ENCODE results near the gene KRT6B. TPM values are rescaled to one million over a fixed set of nuclear protein-coding genes. Genes with fewer than 3 reads are reported as not detected.

KRT6B gene
- total RNA-seq, 2 experiments from 2014 or later = not detected

DNA sequence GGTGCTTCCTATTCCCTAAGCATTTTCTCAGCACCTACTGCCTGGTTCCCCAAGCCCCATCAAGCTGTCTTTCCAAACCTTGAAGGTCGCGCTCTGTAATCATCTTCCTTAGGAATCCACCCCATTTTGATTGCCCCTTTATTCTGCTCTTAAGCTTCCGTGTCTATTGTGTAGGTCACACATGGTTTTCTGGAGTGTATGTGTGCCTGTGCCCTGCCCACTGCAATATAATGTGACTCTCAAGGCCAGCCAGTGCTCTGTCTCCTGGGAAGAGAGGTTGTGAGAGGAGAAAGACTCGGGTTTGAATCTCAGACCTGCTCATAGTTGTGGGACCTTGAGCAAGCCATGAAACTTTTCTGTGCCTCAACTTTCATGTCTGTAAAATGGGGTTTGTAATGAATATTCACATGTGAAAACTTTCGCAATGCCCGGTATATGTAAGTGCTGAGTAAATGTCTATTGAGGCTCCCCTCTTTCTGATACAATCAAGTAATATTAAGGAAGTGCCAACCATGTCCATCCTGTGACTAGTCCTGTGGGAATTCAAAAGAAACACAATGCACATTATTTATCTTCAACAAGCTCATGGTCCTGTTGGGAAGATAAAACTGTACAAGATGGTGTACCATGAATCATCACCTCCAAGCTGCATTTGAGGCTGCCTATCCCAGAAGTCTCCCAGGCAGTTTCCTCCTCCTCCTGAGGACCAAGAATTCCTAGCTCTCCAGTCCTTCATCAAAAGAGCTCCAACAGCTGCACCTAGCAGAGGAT is 17.0 kb downstream of the KRT6B start:
- H3K27ac Mint-ChIP-seq = no peak overlapping the region
- DNase-seq = no peak
- H3K4me3 Mint-ChIP-seq = no peak overlapping the region
- no peaks in the 10 kb centered on the region for H3K36me3 Mint-ChIP-seq
- peaks cover 22% of the 10 kb centered on the region for H3K27me3 Mint-ChIP-seq
- H3K4me1 Mint-ChIP-seq = no peaks in the 10 kb centered on the region
- H3K9me3 Mint-ChIP-seq = no peaks in the 10 kb centered on the region

DNA sequence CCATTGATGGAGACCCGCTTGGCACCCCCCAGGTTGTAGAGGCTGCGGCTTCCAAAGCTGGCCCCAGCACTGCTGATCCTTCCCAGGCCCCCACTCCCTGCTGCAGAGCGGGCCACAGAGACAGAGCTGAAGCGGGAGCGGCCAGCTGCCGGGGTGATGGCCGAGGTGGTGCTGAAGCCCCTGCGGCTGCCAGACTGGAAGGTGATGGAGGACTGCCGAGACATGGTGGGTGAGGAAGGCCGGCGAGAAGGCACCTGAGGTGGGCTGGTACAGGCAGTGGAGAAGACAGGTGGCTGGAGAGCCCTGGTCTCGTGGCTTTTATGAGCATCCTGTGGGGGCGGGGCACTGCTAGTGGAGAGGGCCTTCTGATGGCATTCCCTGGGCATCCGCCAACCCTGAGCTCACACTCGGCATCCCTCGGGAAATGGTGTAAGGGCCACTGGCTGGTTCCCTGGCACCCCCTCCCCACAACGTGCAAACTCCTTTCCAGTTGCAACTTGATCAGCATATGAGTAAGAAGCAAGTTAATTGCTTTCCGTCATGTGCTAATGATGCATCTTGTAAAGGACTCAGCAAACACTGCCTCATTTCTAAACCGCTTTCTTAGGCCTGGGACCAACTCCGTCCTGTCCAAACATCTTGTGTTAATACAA is 17.7 kb downstream of the KRT6B start, which contains the start of gene KRT75:
KRT75 (minus strand) TSS at position 291 of the 653 bp plus-strand sequence; CDS start at position 224, 67 bp downstream.
- Mint-ChIP-seq H3K4me3 (no peak within 1 kb of the TSS), H3K27ac (no peak within 1 kb of the TSS)

DNA sequence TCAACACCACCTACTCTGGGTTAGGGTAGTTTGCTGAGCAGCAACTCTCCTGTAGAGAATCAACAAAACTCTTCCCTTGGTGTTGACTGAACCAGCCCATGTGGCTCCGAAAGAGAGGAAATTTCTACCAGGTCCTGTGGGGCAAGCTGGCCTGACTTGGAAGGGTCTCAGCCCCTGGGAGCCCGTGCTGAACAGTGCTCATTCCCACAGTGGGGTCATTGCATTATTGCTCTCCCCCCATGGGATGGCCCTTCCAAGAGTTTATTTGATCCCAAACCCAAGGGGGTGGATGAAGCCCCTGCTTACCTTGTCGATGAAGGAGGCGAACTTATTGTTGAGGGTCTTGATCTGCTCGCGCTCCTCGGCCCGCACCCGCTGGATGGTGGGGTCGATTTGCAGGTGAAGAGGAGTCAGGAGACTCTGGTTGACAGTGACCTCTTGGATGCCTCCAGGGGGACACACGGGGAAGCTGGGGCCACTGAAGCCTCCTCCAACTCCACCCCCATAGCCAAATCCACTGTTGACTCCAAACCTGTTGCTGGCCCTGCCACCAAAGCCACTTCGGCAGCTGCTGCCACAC is 18.4 kb downstream of the KRT6B start:
- DNase-seq = no peak
- Mint-ChIP-seq H3K9me3 (no peaks in the 10 kb centered on the region), H3K27ac (no peak overlapping the region), H3K27me3 (peaks cover 23% of the 10 kb centered on the region), H3K36me3 (no peaks in the 10 kb centered on the region), H3K4me3 (no peak overlapping the region), H3K4me1 (no peaks in the 10 kb centered on the region)

More for the DNA sequence above, 17.7 kb downstream of the KRT6B start, which contains the start of gene KRT75:
- Mint-ChIP-seq H3K27me3 (peaks cover 23% of the 10 kb centered on the region), H3K4me1 (no peaks in the 10 kb centered on the region), H3K36me3 (no peaks in the 10 kb centered on the region), H3K9me3 (no peaks in the 10 kb centered on the region)
- no peak for DNase-seq

GRCh38 chr12:52432559-52433207 is 19.3 kb downstream of the KRT6B start:
- no peak for DNase-seq
- H3K9me3 Mint-ChIP-seq = no peaks in the 10 kb centered on the region
- no peaks in the 10 kb centered on the region for H3K4me1 Mint-ChIP-seq
- no peaks in the 10 kb centered on the region for H3K36me3 Mint-ChIP-seq
- H3K27me3 Mint-ChIP-seq = peaks cover 23% of the 10 kb centered on the region
- H3K27ac Mint-ChIP-seq = no peak overlapping the region
- no peak overlapping the region for H3K4me3 Mint-ChIP-seq

GRCh38 chr12:52428121-52428520 is 23.8 kb downstream of the KRT6B start:
- H3K27ac Mint-ChIP-seq = no peak overlapping the region
- H3K9me3 Mint-ChIP-seq = no peaks in the 10 kb centered on the region
- H3K27me3 Mint-ChIP-seq = peaks cover 15% of the 10 kb centered on the region
- no peaks in the 10 kb centered on the region for H3K4me1 Mint-ChIP-seq
- no peaks in the 10 kb centered on the region for H3K36me3 Mint-ChIP-seq
- H3K4me3 Mint-ChIP-seq = no peak overlapping the region
- DNase-seq = no peak

DNA sequence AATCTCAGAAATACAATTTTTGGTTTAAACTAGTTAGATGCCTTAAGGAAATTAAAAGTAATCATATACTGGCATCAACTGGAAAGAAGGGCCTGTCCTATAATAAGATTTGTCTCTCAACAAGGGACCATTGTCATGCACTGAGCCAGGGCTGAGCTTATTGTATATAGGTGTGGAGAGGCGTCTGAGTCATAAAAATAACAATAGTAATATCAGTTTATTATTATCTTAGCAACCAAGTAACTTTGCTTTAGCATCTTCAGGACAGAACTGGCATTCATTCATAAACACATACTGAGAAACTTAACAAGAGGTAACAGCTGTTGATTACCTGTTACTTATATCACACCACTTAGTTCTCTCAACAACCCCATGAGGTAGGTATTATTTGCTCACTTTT is 24.9 kb downstream of the KRT6B start:
- Mint-ChIP-seq H3K9me3 (no peaks in the 10 kb centered on the region), H3K4me3 (no peak overlapping the region), H3K27me3 (peaks cover 15% of the 10 kb centered on the region), H3K4me1 (no peaks in the 10 kb centered on the region), H3K27ac (no peak overlapping the region), H3K36me3 (no peaks in the 10 kb centered on the region)
- no peak for DNase-seq

GRCh38 chr12:52426034-52426433 is 25.9 kb downstream of the KRT6B start:
- Mint-ChIP-seq H3K4me1 (no peaks in the 10 kb centered on the region), H3K36me3 (no peaks in the 10 kb centered on the region), H3K4me3 (no peak overlapping the region), H3K27me3 (peaks cover 10% of the 10 kb centered on the region), H3K27ac (no peak overlapping the region), H3K9me3 (no peaks in the 10 kb centered on the region)
- DNase-seq = no peak

DNA sequence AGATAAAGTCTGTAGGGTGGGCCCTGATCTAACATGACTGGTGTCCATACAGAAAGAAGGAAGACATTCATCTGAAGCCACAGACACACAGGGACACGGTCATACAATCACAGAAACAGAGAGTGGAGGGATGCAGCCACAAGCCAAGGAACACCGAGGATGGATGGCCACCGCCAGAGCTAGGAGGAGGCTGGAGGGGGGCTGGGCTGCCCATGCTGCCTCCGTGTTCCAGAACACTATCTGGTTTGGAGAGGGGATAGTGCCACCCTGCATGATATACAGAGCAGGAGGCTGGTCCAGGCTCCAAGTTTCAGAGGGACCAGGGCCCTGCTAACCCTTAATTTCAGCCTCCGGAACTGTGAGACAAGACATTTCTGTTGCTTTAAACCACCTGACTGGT is 26.5 kb downstream of the KRT6B start:
- Mint-ChIP-seq H3K9me3 (no peaks in the 10 kb centered on the region), H3K4me1 (no peaks in the 10 kb centered on the region), H3K36me3 (no peaks in the 10 kb centered on the region), H3K27ac (no peak overlapping the region), H3K27me3 (peaks cover 10% of the 10 kb centered on the region), H3K4me3 (no peak overlapping the region)
- no peak for DNase-seq

DNA sequence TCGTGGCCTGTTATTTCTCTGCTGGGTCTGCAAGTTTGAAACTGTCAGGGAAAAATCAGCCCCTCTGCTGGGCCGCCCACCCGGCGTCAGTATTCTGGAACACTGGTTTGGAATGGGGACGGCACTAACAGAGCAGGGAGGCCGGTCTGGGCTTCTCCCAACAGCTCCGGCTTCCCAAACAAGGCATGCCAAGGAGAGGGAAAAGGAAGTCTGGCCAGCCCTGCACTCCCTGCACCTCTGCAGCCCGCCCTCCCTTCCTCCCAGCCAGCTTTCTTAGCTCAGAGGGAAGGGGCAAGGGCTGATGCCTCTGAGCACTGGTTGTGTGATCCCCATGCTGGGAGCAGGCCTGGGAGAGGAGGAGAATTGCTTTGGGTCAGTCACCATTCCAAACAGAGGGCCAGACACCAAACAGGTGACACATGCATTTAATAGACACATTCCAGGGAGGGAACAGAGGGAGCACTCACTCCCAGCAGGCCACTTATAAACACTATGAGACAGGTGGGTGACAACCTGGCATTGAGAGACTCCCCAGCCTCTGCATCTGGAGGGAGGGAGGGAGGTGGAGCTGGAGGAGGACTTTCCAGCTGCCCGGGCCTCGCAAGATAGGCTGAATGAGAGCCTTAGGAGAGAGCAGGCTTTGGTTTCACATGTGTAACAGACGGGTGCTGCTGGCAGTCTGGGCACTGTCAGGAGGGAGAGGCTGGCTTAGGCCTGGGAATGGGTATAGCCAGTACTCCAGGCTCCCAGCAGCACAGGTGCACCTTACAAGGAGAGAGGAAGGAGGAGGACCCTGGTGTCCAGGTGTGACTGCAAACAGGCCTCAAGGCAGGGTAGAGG is 28.1 kb downstream of the KRT6B start:
- no peaks in the 10 kb centered on the region for H3K9me3 Mint-ChIP-seq
- no peak overlapping the region for H3K27ac Mint-ChIP-seq
- H3K36me3 Mint-ChIP-seq = no peaks in the 10 kb centered on the region
- H3K4me3 Mint-ChIP-seq = no peak overlapping the region
- peaks cover 3% of the 10 kb centered on the region for H3K27me3 Mint-ChIP-seq
- no peaks in the 10 kb centered on the region for H3K4me1 Mint-ChIP-seq
- DNase-seq = no peak

GRCh38 chr12:52423035-52423434 is 28.9 kb downstream of the KRT6B start:
- Mint-ChIP-seq H3K4me3 (no peak overlapping the region), H3K27ac (no peak overlapping the region), H3K27me3 (peaks cover 3% of the 10 kb centered on the region), H3K36me3 (no peaks in the 10 kb centered on the region), H3K9me3 (no peaks in the 10 kb centered on the region), H3K4me1 (no peaks in the 10 kb centered on the region)
- no peak for DNase-seq

DNA sequence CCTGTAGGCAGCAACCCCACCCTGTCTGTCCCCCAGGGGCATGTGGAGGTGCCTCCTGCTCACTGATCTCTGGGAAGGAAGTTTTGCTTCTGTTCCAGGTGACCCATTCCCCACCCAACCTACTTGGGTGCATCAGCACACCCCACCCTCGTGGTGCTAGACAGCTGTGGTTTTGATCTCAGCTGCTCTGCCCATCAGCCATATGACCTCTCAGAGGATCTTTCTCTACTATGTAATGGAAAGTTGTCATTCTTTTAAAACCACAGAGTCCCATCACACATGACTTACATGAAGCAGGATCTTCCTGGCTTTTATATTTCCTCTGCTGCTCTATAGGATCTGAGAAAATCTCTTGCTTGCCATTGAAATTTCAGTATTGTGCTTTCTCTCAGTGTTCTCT is 32.3 kb downstream of the KRT6B start:
- H3K27ac Mint-ChIP-seq = no peak overlapping the region
- peaks cover 3% of the 10 kb centered on the region for H3K27me3 Mint-ChIP-seq
- no peaks in the 10 kb centered on the region for H3K9me3 Mint-ChIP-seq
- DNase-seq = no peak
- H3K4me3 Mint-ChIP-seq = no peak overlapping the region
- no peaks in the 10 kb centered on the region for H3K4me1 Mint-ChIP-seq
- H3K36me3 Mint-ChIP-seq = no peaks in the 10 kb centered on the region

GRCh38 chr12:52418576-52419110 is 33.3 kb downstream of the KRT6B start:
- peaks cover 3% of the 10 kb centered on the region for H3K27me3 Mint-ChIP-seq
- no peak overlapping the region for H3K27ac Mint-ChIP-seq
- H3K36me3 Mint-ChIP-seq = no peaks in the 10 kb centered on the region
- no peak overlapping the region for H3K4me3 Mint-ChIP-seq
- no peaks in the 10 kb centered on the region for H3K4me1 Mint-ChIP-seq
- no peaks in the 10 kb centered on the region for H3K9me3 Mint-ChIP-seq
- DNase-seq = no peak

DNA sequence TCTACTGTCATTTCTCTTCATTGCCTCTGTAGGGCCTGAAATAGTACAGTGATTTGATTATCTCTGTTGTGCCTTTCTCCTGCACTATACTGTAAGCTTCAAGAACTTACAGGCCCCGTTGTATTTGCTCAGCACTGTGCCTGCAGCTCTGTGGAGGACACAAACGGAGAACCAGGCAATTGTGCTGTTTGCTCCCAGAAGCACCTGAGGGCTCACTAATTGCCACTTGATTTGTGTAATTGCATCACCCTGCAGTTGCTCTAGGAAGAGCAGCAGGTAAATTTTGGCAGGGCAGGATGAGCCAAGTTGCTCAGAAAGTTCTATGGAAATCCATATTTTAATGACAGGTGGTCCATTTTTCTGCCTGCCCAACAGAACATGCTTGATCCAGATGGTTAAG is 34.2 kb downstream of the KRT6B start:
- Mint-ChIP-seq H3K27me3 (peaks cover 3% of the 10 kb centered on the region), H3K36me3 (no peaks in the 10 kb centered on the region), H3K4me1 (no peaks in the 10 kb centered on the region), H3K27ac (no peak overlapping the region), H3K4me3 (no peak overlapping the region), H3K9me3 (no peaks in the 10 kb centered on the region)
- no peak for DNase-seq

- Mint-ChIP-seq H3K27me3 (no peaks in the 10 kb centered on the region), H3K9me3 (no peaks in the 10 kb centered on the region), H3K4me3 (no peak overlapping the region), H3K27ac (no peak overlapping the region), H3K4me1 (no peaks in the 10 kb centered on the region), H3K36me3 (no peaks in the 10 kb centered on the region)
- no peak for DNase-seq
These were observed 35.2 kb downstream of the KRT6B start for GRCh38 chr12:52416795-52417194.

All from activated naive CD8-positive, alpha-beta T cell treated with anti-CD3 and anti-CD28 coated beads for 36 hours (primary cell).